B cell (primary cell): ENCODE results near the gene NUCB1.

Experiments used
- CTCF ChIP-seq: fragments of 200-600 bp; IDR thresholded peaks from one replicate; pipeline ENCODE4 v1.8.0; 2022; ENCODE audit warnings: antibody characterized with exemption, mild to moderate bottlenecking
- EZH2 ChIP-seq: IDR thresholded peaks from 2 replicates; pipeline ENCODE4 v1.6.1; 2012; ENCODE audit warnings: borderline replicate concordance, low read depth, mild to moderate bottlenecking, moderate library complexity, low read length; ENCODE audit not compliant: insufficient read depth, poor library complexity, severe bottlenecking

- TF ChIP-seq EZH2 (no peak), CTCF (no peak)
Observed at GRCh38 chr19:48915757-48916156, 15.6 kb downstream of the NUCB1 start.
